ENCODE measurements around the gene DBNL. TPM values are rescaled to one million over a fixed set of nuclear protein-coding genes. Genes with fewer than 3 reads are reported as not detected.

Gene DBNL
- total RNA-seq, 2 donors from 2014 or later: 31.4 to 66.2 TPM

DNA sequence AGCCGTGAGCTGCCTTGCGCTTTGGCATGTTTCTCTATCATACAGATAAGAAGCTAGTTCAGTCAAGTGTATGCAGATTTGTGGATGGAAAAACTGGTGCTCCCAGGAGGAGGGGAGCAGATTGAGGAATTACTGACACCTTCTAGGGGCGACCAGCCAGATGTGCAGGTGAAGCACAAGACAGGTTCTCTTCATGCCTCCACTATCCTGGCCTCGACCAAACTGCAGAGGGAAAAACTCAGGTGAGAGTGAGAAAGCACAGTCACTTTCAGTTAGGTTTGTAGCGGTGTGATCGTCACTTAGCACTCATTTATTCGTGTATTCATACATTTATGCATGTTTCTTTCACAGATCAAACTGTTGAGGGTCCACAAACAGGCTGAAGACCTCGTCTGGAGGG lies 600 bp upstream of the DBNL start:
- peak overlapping the region; percentile 89 to 99 for H3K4me3 ChIP-seq
- H3K27me3 ChIP-seq: no peaks in the 10 kb centered on the region
- TF ChIP-seq, protein P1, sequence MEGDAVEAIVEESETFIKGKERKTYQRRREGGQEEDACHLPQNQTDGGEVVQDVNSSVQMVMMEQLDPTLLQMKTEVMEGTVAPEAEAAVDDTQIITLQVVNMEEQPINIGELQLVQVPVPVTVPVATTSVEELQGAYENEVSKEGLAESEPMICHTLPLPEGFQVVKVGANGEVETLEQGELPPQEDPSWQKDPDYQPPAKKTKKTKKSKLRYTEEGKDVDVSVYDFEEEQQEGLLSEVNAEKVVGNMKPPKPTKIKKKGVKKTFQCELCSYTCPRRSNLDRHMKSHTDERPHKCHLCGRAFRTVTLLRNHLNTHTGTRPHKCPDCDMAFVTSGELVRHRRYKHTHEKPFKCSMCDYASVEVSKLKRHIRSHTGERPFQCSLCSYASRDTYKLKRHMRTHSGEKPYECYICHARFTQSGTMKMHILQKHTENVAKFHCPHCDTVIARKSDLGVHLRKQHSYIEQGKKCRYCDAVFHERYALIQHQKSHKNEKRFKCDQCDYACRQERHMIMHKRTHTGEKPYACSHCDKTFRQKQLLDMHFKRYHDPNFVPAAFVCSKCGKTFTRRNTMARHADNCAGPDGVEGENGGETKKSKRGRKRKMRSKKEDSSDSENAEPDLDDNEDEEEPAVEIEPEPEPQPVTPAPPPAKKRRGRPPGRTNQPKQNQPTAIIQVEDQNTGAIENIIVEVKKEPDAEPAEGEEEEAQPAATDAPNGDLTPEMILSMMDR (IDR thresholded peaks at IDR 0.05): no peak
- no peak for DNase-seq (ENCODE audit: low spot score)
- H3K27ac ChIP-seq: peak overlapping the region; percentile 86 to 97
- no peaks in the 10 kb centered on the region for H3K9me3 ChIP-seq
- peaks cover 0 to 51% of the 10 kb centered on the region in 2 donors for H3K4me1 ChIP-seq
- H3K36me3 ChIP-seq: peaks cover 6% of the 10 kb centered on the region

- Histone ChIP-seq H3K4me1 (peaks cover 0 to 48% of the 10 kb centered on the region in 2 donors), H3K9me3 (no peaks in the 10 kb centered on the region), H3K27me3 (no peaks in the 10 kb centered on the region), H3K4me3 (peak overlapping the region; percentile 89 to 99), H3K36me3 (peaks cover 16% of the 10 kb centered on the region), H3K27ac (peak overlapping the region; percentile 86 to 97)
- no peak for DNase-seq (ENCODE audit: low spot score)
- TF ChIP-seq, protein P1 (IDR thresholded peaks at IDR 0.05): no peak
Observed at GRCh38 chr7:44045226-44046014, 918 bp downstream of the DBNL start.

- Histone ChIP-seq H3K27me3 (no peaks in the 10 kb centered on the region), H3K4me3 (no peak overlapping the region), H3K36me3 (peaks cover 27% of the 10 kb centered on the region), H3K9me3 (no peaks in the 10 kb centered on the region), H3K4me1 (peaks cover 0 to 40% of the 10 kb centered on the region in 2 donors), H3K27ac (peak overlapping the region in 1 of 2 donors; percentile 97)
- no peak for DNase-seq (ENCODE audit: low spot score)
- TF ChIP-seq, protein P1 (IDR thresholded peaks at IDR 0.05): no peak
Observed at GRCh38 chr7:44046321-44047061, 2.0 kb downstream of the DBNL start.

GRCh38 chr7:44048031-44048795 lies 3.7 kb downstream of the DBNL start:
- H3K4me3 ChIP-seq: no peak overlapping the region
- peaks cover 0 to 40% of the 10 kb centered on the region in 2 donors for H3K4me1 ChIP-seq
- H3K9me3 ChIP-seq: no peaks in the 10 kb centered on the region
- no peak overlapping the region for H3K27ac ChIP-seq
- no peak for DNase-seq (ENCODE audit: low spot score)
- no peaks in the 10 kb centered on the region for H3K27me3 ChIP-seq
- H3K36me3 ChIP-seq: peaks cover 43% of the 10 kb centered on the region
- TF ChIP-seq, protein P1 (IDR thresholded peaks at IDR 0.05): no peak

DNA sequence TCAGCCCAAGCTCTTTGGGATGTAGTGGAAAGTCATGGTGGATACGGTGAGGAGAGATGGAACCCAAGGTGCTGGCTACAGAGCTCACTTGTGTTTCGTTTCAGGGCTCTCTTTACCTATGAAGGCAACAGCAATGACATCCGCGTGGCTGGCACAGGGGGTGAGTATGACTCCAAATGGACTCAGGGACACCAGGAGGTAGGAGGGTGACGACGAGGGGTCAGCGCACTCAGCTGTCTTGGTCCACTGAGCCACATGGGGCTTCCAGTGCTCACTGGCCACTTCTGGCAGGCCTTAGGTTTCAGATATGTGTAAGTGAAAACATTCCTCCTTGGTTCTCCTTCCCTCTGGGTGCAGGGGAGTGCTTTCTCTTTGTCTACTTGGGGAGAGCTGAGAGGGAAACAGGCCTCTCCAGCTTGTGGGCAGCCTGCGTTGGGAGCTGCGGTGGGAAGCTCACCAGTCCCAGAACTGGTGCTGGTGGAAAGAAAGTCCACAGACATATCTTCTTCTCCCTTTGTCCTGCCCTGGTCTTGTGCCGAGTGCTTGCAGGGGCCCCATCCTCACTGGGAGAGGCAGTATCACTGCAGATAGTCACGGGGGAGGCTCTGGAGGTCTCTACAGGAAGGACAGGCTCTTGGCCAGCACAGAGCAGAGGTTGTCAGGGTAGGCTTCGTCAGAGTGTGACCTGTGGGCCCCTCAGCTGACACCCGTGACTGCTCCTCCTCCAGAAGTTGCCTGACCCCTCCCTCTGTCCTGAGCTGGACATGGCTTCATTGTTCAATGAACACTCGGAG lies 5.8 kb downstream of the DBNL start:
- TF ChIP-seq, protein P1 (IDR thresholded peaks at IDR 0.05): no peak
- Histone ChIP-seq H3K4me3 (no peak overlapping the region), H3K27ac (no peak overlapping the region)

More for the DNA sequence above, 5.8 kb downstream of the DBNL start:
- H3K4me1 ChIP-seq: peaks cover 0 to 34% of the 10 kb centered on the region in 2 donors
- H3K27me3 ChIP-seq: no peaks in the 10 kb centered on the region
- DNase-seq (ENCODE audit: low spot score): no peak
- H3K36me3 ChIP-seq: peaks cover 52% of the 10 kb centered on the region
- H3K9me3 ChIP-seq: no peaks in the 10 kb centered on the region

All from right atrium auricular region (tissue), 2 donors.